GM13976 (cell line): Measurements from ENCODE around the gene NCOA7.

ENCODE experiments used
- DNase-seq: peaks from one replicate; pipeline ENCODE4 v3.0.0; 2012; ENCODE audit warnings: low spot score
- in situ Hi-C: fragments of 300-500 bp; cut with MboI; formaldehyde crosslinking; loops from one replicate; pipeline ENCODE4 v1.12.0; 2022; ENCODE audit warnings: low sequenced_read_pairs, mixed read lengths, inconsistent platforms; ENCODE audit not compliant: unreplicated experiment
- TF ChIP-seq, protein P1 (sequence below): IDR thresholded peaks from 2 replicates; pipeline ENCODE4 v1.5.1; 2012; ENCODE audit warnings: borderline replicate concordance, mild to moderate bottlenecking; ENCODE audit not compliant: insufficient read depth; ENCODE audit errors: extremely low read depth, missing control alignments, control extremely low read depth

NCOA7 gene

DNA sequence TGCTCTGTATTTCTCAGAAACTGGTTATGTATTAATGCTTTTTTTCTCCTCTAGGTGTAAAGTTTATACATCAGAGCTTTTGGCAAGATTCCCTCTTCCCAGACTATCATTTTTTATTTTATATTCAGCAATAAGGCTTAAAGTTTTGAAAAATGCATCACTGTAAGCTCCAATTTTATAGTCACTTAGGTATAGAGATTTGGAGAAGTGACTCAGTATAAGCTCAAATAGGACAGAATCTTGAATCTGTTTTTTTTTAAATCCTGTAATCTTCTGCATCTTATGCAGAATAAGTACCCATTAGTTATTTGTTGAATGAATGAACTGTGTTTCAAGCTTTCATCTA, 1.0 kb downstream of the NCOA7 start:
- no peak for DNase-seq
- TF ChIP-seq, protein P1, sequence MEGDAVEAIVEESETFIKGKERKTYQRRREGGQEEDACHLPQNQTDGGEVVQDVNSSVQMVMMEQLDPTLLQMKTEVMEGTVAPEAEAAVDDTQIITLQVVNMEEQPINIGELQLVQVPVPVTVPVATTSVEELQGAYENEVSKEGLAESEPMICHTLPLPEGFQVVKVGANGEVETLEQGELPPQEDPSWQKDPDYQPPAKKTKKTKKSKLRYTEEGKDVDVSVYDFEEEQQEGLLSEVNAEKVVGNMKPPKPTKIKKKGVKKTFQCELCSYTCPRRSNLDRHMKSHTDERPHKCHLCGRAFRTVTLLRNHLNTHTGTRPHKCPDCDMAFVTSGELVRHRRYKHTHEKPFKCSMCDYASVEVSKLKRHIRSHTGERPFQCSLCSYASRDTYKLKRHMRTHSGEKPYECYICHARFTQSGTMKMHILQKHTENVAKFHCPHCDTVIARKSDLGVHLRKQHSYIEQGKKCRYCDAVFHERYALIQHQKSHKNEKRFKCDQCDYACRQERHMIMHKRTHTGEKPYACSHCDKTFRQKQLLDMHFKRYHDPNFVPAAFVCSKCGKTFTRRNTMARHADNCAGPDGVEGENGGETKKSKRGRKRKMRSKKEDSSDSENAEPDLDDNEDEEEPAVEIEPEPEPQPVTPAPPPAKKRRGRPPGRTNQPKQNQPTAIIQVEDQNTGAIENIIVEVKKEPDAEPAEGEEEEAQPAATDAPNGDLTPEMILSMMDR = no peak
- in situ Hi-C loops = no loop called here

DNA sequence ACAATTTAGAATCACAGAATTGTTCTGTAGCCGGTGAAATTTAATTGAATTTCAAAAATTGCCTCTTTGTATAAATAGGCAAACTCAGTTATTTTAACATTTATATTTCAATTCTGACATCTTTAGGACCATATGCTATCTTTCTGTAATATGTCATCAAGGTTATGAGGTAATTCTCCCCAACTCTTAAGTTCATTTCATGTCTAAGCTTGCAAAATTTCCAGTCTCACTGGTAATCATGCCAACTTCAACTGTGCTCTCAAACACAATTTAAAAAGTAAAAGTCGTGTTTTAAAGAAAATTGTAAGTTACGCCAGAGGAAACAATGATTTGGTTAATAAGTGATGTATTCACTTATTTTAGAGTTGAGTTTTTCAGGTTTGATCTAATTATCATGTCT, 1.4 kb downstream of the NCOA7 start:
- in situ Hi-C loops = no loop called here
- TF ChIP-seq, protein P1 = no peak
- DNase-seq = no peak

DNA sequence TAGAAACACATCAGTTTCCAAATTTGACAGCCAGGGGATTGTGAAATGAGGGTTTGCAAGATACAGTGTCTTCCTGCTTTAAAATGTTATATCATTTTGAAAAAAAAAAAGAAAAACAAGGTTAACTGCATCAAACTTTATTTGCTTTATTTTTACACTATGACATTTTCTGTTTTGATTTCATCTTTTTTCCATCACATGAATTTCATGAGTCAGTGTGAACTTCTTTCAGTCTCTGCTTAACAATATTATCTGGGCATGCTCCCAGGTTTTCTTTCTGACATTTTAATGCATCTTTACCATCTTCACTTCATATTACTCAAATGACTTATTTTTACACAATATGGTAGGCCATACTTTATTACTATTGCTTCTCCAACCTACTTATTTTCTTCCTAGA, 1.9 kb downstream of the NCOA7 start:
- TF ChIP-seq, protein P1 = no peak
- no peak for DNase-seq
- in situ Hi-C loops = no loop called here

DNA sequence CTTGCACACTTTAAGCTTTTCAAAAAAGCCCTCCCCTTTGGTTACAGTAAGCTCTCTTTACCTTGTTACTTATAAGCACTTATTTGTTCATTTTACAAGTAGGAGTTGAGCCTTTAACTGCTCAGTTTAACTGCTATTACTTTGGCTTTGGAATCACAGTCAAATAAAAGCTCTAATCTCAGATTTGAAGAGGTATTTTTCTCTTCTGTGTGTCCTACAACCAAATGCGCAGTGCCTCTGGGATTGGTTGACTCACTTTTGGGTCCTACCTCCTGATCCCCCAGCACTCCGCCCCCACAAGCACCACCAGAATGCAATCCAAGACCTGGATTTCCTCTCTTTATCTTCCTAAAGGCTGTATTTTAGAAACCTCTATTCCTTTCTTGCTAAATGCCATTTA, 2.5 kb downstream of the NCOA7 start:
- DNase-seq = no peak
- in situ Hi-C loops = no loop called here
- TF ChIP-seq, protein P1 = no peak

DNA sequence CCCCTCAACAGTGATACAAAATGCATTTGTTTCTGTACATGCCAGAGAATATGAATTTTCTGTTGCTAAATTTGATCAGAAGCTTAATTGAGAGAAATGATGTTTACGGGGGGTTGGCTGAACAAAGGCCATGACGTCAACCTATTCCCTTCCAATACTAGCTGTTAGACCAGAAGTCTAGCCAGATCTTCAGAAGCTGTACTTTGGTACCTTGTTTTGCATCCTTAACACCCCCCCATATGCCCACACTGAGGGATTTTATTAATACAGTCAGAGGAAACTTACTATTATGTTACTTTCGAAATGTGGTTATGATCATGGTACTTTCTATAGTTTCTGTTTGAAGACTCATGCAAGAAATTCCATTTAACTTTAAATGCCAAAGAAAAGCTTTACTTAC, 3.1 kb downstream of the NCOA7 start:
- no peak for DNase-seq
- in situ Hi-C loops = no loop called here
- TF ChIP-seq, protein P1 = no peak

DNA sequence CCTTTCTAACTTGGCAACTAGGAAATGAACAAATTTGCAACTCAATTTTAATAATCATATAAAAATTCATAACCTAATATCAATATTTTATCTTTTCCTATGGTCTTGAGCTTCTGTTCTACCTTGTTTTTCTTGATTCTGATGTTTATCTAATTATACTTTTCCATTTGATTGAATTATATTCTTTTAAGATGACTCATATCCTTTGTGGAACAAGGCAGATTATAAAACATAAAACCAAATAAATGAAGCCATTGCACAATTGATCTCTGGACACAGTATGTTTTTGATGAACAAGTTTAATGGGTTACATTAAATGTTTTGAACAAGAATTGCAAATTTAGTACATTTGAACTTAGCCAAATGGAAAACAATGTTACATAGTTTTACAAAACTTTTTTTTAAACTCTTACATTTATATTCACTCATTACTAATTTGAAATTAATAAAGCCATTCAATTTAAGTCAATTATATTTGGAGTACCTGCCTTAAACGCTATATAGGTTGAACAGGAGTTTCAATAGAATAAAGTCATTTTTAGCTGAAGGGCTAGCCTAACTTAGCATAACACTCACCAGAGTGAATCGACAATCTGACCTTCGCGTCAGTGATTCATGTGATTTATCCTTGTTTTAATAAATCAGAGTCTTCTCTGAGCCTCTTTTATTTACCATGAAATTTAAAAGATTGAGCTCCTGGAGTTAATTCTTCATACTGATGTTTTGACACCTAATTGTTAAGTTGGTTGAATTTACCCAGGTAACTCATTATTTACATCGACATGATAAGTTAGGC, 3.8 kb downstream of the NCOA7 start:
- no peak for DNase-seq
- in situ Hi-C loops = no loop called here
- TF ChIP-seq, protein P1 = no peak
